ENCODE measurements around the gene SMYD2.

The SMYD2 gene

DNA sequence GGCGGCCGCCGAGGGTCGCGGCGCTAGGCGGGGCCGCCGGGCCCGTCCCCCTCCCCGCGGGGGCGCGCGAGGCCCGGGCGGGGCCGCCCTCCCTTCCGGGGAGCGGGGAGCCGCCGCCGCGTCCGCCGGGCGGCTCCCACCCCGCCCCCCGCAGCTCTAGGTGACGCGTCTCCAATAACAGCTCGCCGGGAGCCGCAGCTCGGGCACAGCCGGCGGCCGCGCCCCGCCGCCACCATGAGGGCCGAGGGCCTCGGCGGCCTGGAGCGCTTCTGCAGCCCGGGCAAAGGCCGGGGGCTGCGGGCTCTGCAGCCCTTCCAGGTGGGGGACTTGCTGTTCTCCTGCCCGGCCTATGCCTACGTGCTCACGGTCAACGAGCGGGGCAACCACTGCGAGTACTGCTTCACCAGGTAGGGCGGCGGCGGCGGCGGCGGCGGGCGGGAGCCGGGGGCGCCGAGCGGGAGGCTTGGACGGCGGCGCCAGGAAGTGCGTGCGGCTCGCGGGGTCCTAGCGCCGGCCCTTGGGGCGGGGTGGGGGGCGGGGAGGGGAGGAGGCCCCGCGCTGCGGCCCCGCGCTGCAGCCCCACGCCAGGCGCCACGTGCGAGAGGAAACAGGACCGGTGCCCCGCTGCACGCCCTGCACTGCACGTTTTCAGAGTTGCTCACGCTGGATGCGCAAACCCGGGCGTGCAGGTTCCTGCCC is at the start of gene SMYD2:
Gene SMYD2, plus strand, starts transcription at position 139 of the 699 bp plus-strand sequence. Its CDS starts 96 bp downstream, at position 235.
- DNase-seq (ENCODE audit: low read depth, low spot score) = peak; percentile 83

DNA sequence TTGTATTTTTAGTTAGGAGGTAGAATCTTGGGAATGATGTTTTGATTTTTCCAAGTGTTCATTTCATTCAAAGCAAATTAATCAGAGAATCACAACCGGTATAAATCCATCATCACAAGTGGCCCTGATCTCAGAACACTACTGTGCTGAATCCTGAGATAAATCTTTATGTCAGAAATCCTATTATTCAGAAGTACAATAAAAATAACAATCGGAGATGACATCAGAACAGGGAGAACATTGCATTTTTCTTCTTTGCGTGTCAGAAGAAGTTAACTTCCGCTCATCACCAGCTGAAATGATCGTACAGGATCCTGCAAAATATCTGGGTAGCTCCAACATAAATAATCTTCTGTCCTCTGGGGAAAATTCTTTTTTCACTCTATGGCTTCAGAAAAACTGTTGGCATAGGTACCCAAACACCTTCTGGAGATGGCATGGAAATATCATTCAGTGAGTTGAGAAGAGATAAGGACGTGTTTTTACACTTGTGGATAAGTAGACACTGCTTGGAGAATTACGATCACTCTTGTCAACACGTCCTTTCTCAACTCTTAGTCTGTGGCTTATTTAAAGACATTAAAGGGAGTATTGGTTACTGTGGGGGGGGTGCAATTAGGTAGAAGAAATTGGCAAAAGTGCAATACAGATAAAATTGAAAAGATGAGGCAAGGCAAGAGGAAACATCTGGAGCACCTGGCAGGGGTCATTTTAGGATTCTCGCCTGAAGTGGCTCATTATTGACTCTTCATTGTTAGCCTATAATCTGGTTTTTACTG is 46.9 kb upstream of the SMYD2 start:
- no peak for DNase-seq (ENCODE audit: low read depth, low spot score)

- no peak for DNase-seq (ENCODE audit: low read depth, low spot score)
Observed at GRCh38 chr1:214234635-214235025, 46.3 kb upstream of the SMYD2 start.

DNA sequence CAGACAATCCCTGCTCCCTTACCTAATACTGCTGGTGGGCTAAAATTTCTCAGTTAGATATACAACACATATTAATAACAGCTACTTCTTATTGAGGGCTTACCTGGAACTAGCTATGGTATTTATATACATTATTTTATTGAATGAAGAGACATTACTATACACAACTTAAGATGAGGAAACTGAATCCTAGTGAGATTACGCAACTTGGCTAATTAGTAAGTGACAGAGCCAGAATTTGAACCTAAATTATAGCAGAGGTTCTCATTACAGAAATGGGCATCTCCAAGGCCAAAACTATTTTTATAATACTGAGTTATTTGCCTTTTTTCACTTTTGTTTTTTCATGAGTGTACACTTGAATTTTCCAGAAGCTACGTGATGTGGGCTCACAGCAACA is 44.5 kb upstream of the SMYD2 start:
- no peak for DNase-seq (ENCODE audit: low read depth, low spot score)

DNA sequence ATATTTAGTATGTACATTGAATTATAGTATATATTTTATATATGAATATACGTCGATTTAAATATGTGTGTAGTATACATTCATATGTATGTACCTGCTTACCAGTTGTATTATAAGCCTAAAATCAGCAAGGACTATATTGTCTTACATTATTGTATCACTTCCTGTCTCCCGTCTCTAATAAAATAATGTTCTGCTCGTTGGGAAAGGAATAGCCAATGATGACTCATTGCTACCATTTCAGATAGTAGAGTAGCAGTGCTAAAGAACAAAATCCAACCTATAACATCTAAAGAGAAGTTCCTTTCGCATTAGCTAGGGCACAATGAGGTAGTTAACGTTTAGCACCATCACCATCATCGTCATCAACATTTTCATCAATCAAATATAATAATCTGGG is 39.9 kb upstream of the SMYD2 start:
- DNase-seq (ENCODE audit: low read depth, low spot score) = no peak

DNA sequence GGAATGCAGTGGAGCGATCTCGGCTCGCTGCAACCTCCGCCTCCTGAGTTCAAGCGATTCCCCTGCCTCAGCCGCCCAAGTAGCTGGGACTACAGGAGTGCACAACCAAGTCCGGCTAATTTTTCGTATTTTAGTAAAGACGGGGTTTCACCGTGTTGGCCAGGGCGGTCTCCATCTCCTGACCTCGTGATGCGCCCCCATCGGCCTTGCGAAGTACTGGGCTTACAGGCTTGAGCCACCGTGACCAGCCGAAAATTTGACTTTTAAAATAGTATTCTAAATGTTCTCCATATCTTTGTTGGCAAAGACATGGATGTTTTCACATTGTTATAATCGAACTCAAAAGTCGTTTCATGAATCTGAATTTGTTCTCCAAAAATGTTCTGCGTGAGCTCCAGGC is 36.7 kb upstream of the SMYD2 start:
- no peak for DNase-seq (ENCODE audit: low read depth, low spot score)

DNA sequence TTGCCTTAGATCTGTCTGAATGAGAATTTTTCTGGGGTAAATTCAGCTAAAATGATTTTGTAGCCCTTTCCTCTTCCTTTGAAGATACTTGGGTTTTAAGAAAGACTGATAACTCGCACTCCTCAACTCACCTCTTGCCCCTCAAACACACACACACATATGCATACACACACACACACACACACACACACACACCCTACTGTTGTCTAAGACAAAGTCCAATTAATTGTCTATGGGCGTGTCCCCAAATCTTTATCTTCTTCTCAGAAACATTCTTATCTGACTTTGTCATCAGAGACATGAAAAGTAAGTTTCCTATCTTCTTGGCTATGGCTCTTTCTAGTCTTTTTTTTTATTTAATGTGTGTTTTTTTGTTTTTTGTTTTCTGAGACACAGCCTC is 36.1 kb upstream of the SMYD2 start:
- no peak for DNase-seq (ENCODE audit: low read depth, low spot score)

DNA sequence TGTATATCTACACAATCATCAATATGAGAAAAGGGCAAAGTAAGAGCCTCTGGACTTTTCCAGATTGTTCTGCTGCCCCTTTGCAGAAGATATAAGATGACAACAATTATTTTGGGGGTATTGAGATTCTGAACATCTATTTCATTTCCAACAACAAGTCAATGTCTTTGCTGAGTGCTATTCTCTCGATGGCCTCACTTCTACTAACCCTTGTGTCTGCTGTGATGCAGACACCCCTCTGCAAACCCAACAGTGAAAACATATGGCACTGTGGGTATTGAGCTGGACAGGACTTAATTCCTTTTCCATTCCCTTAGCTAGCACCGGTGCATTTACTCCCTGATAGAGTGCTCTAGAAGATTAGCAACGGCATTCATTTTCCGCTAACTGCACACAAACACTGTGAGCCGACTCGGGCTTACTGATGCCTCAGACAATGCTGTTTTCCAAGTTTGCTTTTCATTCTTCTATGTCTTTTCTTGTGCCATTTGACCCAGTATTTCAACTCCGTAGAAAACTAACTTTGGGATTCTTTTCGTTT is 33.4 kb upstream of the SMYD2 start:
- peak; percentile 23 for DNase-seq (ENCODE audit: low read depth, low spot score)

GRCh38 chr1:214248311-214249085 is 32.5 kb upstream of the SMYD2 start:
- DNase-seq (ENCODE audit: low read depth, low spot score) = no peak

DNA sequence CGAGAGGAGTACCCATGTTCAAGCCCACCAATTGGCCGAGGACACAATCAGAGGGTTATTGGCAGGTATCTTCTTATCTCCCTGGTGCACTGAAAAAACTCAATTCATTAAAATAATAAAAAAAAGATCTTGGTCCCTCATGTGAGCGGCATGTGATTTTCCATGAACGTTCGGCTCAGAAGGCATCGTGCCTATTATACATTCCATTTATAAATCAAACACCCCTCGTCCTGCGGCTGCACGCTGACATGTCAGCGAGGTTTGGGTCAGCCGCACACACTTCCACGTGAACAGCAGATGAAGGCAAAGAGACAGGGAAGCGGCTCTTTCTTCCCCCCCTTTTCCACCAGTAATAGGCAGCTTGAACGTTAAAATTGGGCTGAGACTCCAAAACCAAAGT is 31.3 kb upstream of the SMYD2 start:
- DNase-seq (ENCODE audit: low read depth, low spot score) = no peak

DNA sequence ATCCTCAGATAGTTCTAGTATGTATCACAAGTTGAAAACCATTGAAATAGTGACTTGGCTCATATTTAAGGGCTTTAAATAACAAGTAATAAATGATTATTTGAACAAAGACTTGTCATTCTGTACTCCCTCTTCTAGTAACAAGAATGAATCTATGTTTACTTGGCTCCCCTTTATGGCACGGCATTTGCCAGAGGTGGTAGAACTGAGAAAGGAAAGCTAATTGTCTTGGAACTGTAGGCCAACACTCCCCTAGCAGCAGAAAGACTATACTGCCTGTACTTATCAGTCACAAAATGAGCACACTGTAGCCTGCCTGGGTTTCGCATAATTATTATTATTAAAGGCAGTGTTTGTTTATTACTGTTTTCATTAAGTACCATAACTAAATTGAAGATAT is 29.6 kb upstream of the SMYD2 start:
- DNase-seq (ENCODE audit: low read depth, low spot score) = no peak

- DNase-seq (ENCODE audit: low read depth, low spot score) = no peak
Observed at GRCh38 chr1:214255509-214255908, 25.4 kb upstream of the SMYD2 start.

GRCh38 chr1:214259353-214259977 is 21.5 kb upstream of the SMYD2 start:
- DNase-seq (ENCODE audit: low read depth, low spot score) = no peak

DNA sequence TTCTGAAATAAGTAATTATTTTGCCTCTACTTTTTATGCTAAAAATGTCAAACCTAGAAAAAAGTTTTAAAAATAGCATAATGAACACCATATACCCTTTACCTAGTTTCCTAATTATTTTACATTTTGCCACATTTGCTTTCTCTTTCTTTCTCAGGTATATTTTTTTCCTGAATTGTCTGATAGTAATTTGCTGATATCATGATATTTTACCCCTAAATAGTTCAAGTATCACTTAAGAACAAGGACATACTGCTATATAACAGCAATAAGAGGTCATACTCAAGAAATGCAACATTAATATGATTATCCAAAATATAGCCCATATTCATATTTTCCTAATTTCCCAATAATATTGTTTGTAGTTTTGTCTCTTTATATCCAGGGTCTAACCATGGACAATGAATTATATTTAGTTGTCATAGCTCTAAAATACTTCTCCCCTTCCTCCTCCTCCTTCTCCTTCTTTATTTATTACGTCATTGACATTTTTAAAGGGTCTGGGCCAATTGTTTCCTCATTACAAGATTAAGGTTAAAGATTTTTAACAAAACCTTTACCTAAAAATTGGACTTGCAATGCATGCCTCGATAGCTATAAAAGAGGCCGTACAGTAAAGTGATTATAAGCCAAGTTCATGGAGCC is 20.3 kb upstream of the SMYD2 start:
- DNase-seq (ENCODE audit: low read depth, low spot score) = no peak

DNA sequence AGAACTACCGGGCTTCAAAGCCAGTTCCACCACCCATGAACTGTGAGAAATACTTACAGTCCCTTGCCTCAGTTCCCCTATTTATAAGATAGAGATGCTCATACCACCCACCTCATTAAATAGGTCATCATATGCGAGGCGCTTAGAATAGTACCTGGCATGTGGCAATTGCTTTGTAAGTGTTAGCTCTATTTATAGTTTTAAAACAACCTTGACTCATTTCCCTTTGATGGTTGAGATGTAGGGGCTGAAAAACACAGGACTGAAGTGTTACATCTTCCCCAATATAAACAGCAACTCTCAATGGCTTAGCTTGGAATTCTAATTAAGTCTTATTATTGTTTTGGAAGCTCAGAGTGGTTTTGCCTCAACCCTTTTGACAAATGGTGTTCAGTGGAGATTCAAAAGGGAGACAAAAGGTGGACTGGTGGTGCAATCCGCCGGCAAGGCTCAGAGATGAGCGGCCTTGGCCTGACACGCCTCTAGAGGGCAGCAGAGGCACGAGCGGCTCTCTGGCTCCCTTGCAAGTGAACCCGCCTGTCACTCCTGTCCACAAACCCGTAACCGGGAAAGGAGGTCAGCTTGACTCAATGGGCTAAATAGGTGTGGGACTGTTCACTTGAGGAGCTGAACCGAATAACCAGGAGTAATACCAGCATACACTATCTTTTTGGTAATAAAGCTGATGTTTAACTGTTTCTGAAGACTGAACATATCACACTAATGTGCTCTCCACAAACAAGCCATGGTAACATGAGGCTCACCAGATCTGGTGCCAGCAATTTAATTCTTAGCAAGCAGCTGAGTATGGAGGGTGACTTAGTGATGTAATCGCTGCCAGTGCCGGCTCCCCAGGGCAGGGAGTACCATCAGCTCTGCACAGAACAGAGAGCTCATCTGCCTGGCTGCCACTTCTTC is 19.5 kb upstream of the SMYD2 start:
- peak; percentile 89 for DNase-seq (ENCODE audit: low read depth, low spot score)

DNA sequence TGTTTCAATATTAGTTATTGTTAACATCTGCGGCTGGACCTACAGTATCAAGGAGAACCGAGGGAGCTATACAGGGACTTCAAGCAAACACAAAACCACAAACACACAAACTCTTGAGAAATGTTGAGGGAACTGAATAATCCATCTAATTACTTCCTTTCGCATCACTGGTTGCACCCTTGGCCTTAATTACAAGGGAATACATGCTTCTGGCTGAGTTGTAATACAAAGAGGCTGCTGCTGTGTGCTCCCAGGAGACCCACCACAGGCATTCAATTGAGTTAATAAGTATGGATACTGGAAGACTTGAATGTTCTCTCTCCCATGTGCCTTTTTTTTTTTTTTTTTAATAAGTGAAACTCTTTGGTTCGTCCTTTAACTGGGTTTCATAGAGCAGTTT is 16.8 kb upstream of the SMYD2 start:
- peak; percentile 90 for DNase-seq (ENCODE audit: low read depth, low spot score)

DNA sequence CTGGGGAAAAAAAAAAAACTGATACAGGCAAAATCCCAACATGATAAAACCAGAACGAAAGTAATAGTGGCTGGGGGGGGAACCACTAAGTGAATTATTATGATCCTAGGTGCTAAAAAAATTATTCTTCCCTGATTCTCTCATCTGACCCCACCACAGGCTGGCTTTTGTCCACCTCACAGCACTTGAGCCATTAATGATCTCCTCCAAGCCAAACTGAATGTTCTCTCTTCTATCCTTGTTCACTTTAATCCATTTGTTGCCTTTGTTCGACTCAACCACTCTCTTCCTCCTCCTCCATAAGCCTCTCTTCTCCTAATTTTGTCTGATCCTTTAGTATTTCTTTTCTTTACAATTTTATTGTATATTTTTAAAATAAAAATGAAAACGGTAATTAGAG is 16.0 kb upstream of the SMYD2 start:
- DNase-seq (ENCODE audit: low read depth, low spot score) = no peak

- no peak for DNase-seq (ENCODE audit: low read depth, low spot score)
Observed at GRCh38 chr1:214270097-214270650, 10.8 kb upstream of the SMYD2 start.

GRCh38 chr1:214271174-214271858 is 9.6 kb upstream of the SMYD2 start:
- no peak for DNase-seq (ENCODE audit: low read depth, low spot score)
